A549 (cell line): Measurements from ENCODE around the gene DSCAML1. TPM values are rescaled to one million over a fixed set of nuclear protein-coding genes. Genes with fewer than 3 reads are reported as not detected.

Experiments used
- ATAC-seq, 2 experiments: fragments of 200-7000 bp in 1 of 2; fragments of >200 bp in 1 of 2; cut with Nextera tagmentation in 1 of 2; cut with Tn5 transposase in 1 of 2; 3 replicates each; pipeline versions ENCODE4 v1.8.0 to v1.9.1; 2018 to 2020; ENCODE audit warnings: mild to moderate bottlenecking in 1 of 2, moderate library complexity in 1 of 2
- CTCF ChIA-PET: fragments of 300-600 bp; sonication (Branson Sonifier 250); formaldehyde crosslinking; extraction: SDS; loops from one replicate; lab custom pipeline; 2021; ENCODE audit warnings: antibody characterized with exemption, inconsistent platforms; lab: Yijun Ruan, JAX
- POLR2A ChIA-PET: fragments of 350-600 bp; formaldehyde crosslinking; extraction: SDS; loops from one replicate; lab custom pipeline; 2021; ENCODE audit warnings: antibody characterized with exemption, inconsistent platforms; lab: Yijun Ruan, JAX
- DNase-seq, 2 experiments: peaks; one replicate each; pipeline versions ENCODE4 v3.0.0 to v3.0.0-alpha.2; 2011 to 2016; ENCODE audit warnings: low read depth in 1 of 2, low spot score in 1 of 2
- FAIRE-seq: peaks from 2 replicates; lab custom pipeline; 2011; peaks lifted over from hg19 to GRCh38; lab: Jason Lieb, UNC
- H3K27ac ChIP-seq, 2 experiments: fragments of >200 bp; sonication (Bioruptor Twin); formaldehyde crosslinking; 3 replicates each; pipeline ENCODE4 v1.5.1; 2016 to 2017
- H3K4me1 ChIP-seq: fragments of >200 bp; sonication (Bioruptor Twin); formaldehyde crosslinking; 3 replicates; pipeline ENCODE4 v1.6.1; 2016
- H3K4me2 ChIP-seq: fragments of >200 bp; sonication (Bioruptor Twin); formaldehyde crosslinking; 3 replicates; pipeline ENCODE4 v1.6.1; 2016
- H3K4me3 ChIP-seq: fragments of >200 bp; sonication (Bioruptor Twin); formaldehyde crosslinking; 3 replicates; pipeline ENCODE4 v1.5.1; 2016
- H3K9me3 ChIP-seq: fragments of >200 bp; sonication (Bioruptor Twin); formaldehyde crosslinking; 3 replicates; pipeline ENCODE4 v1.6.1; 2016
- CBX2 ChIP-seq: fragments of 200-600 bp; sonication (generic); IDR thresholded peaks from 2 replicates; pipeline ENCODE4 v1.6.1; 2016; ENCODE audit warnings: low read depth, mild to moderate bottlenecking, borderline replicate concordance
- CBX8 ChIP-seq: fragments of 200-600 bp; sonication (generic); IDR thresholded peaks from 2 replicates; pipeline ENCODE4 v1.6.1; 2016
- CEBPB ChIP-seq, 2 experiments: fragments of >200 bp in 1 of 2; sonication (Bioruptor Twin) in 1 of 2; formaldehyde crosslinking in 1 of 2; IDR thresholded peaks; 2 replicates each; pipeline ENCODE4 v1.6.1; 2012 to 2016
- CHD4 ChIP-seq: fragments of 200-600 bp; sonication (generic); IDR thresholded peaks from 2 replicates; pipeline ENCODE4 v1.6.1; 2016; ENCODE audit warnings: antibody characterized with exemption, mild to moderate bottlenecking, borderline replicate concordance
- CTCF ChIP-seq: fragments of >200 bp; sonication (Bioruptor Twin); formaldehyde crosslinking; IDR thresholded peaks from 3 replicates; pipeline ENCODE4 v1.5.1; 2016
- EHF ChIP-seq: fragments of 250-450 bp; sonication (Bioruptor Pico); IDR thresholded peaks from 2 replicates; pipeline ENCODE4 v1.5.0; 2020; ENCODE audit warnings: mild to moderate bottlenecking
- EHMT2 ChIP-seq: fragments of 200-600 bp; sonication (generic); IDR thresholded peaks from 2 replicates; pipeline ENCODE4 v1.6.1; 2016; ENCODE audit warnings: antibody characterized with exemption, low read depth, mild to moderate bottlenecking, moderate library complexity
- ELK1 ChIP-seq: fragments of 150-350 bp; IDR thresholded peaks from 2 replicates; pipeline ENCODE4 v1.6.1; 2014; ENCODE audit warnings: low read depth, mild to moderate bottlenecking, low read length
- EP300 ChIP-seq, 2 experiments: fragments of >200 bp; sonication (Bioruptor Twin); formaldehyde crosslinking; IDR thresholded peaks; 2 replicates in 1 of 2; 3 replicates in 1 of 2; pipeline ENCODE4 v1.6.1; 2016 to 2017
- FOXS1 ChIP-seq: fragments of 250-450 bp; sonication (Bioruptor Pico); IDR thresholded peaks from 2 replicates; pipeline ENCODE4 v1.5.0; 2020; ENCODE audit warnings: mild to moderate bottlenecking, moderate library complexity
- GATA3 ChIP-seq: IDR thresholded peaks from 2 replicates; pipeline ENCODE4 v1.6.1; 2012; ENCODE audit warnings: borderline replicate concordance
- HDAC2 ChIP-seq: fragments of 200-600 bp; sonication (generic); IDR thresholded peaks from 2 replicates; pipeline ENCODE4 v1.6.1; 2016
- HMGXB4 ChIP-seq: fragments of 250-450 bp; sonication (Bioruptor Pico); IDR thresholded peaks from 2 replicates; pipeline ENCODE4 v1.5.0; 2021; ENCODE audit warnings: mild to moderate bottlenecking, moderate library complexity, borderline replicate concordance
- HOXB5 ChIP-seq: fragments of 250-450 bp; sonication (Bioruptor Pico); IDR thresholded peaks from 2 replicates; pipeline ENCODE4 v1.5.0; 2020; ENCODE audit warnings: mild to moderate bottlenecking, moderate library complexity
- JUNB ChIP-seq: fragments of >200 bp; sonication (Bioruptor Twin); formaldehyde crosslinking; IDR thresholded peaks from 2 replicates; pipeline ENCODE4 v1.6.1; 2016
- KDM5A ChIP-seq: fragments of 200-600 bp; sonication (generic); IDR thresholded peaks from 2 replicates; pipeline ENCODE4 v1.6.1; 2016; ENCODE audit warnings: antibody characterized with exemption, mild to moderate bottlenecking
- MAFK ChIP-seq: fragments of 450-650 bp; IDR thresholded peaks from 2 replicates; pipeline ENCODE4 v1.6.1; 2014; ENCODE audit not compliant: partially characterized antibody
- MYC ChIP-seq: IDR thresholded peaks from 2 replicates; pipeline ENCODE4 v1.6.1; 2012; ENCODE audit warnings: mild to moderate bottlenecking, inconsistent platforms, low read length, improper control_type of control experiment, borderline replicate concordance
- NPAS2 ChIP-seq: fragments of 250-450 bp; sonication (Bioruptor Pico); IDR thresholded peaks from 2 replicates; pipeline ENCODE4 v1.8.0; 2022; ENCODE audit warnings: mild to moderate bottlenecking, moderate library complexity, borderline replicate concordance
- POLR2AphosphoS2 ChIP-seq: conservative IDR thresholded peaks from 2 replicates; pipeline ENCODE4 v1.6.1; 2012; ENCODE audit warnings: low read length, improper control_type of control experiment, inconsistent platforms
- RAD21 ChIP-seq, 2 experiments: fragments of >200 bp in 1 of 2; sonication (Bioruptor Twin) in 1 of 2; formaldehyde crosslinking in 1 of 2; IDR thresholded peaks in 1 of 2; conservative IDR thresholded peaks in 1 of 2; 2 replicates in 1 of 2; 3 replicates in 1 of 2; pipeline ENCODE4 v1.6.1; 2012 to 2018; ENCODE audit warnings: inconsistent platforms in 1 of 2
- RCOR1 ChIP-seq: fragments of 150-350 bp; IDR thresholded peaks from 2 replicates; pipeline ENCODE4 v1.6.1; 2014; ENCODE audit warnings: antibody characterized with exemption, low read length, low read depth
- RFX5 ChIP-seq: fragments of 450-650 bp; IDR thresholded peaks from 2 replicates; pipeline ENCODE4 v1.7.1; 2014; ENCODE audit warnings: antibody characterized with exemption, mild to moderate bottlenecking, moderate library complexity
- SREBF2 ChIP-seq: fragments of 450-650 bp; IDR thresholded peaks from 2 replicates; pipeline ENCODE4 v1.6.1; 2014; ENCODE audit warnings: mild to moderate bottlenecking, moderate library complexity
- TP53 ChIP-seq: fragments of 250-450 bp; sonication (Bioruptor Pico); IDR thresholded peaks from 2 replicates; pipeline ENCODE4 v1.5.0; 2021; ENCODE audit warnings: mild to moderate bottlenecking, moderate library complexity
- ZSCAN20 ChIP-seq: fragments of 250-450 bp; sonication (Bioruptor Pico); IDR thresholded peaks from 2 replicates; pipeline ENCODE4 v1.8.0; 2022; ENCODE audit warnings: mild to moderate bottlenecking, moderate library complexity
- WGBS: methylation state at CpG from one replicate; pipeline ENCODE4 v1.1.6; 2017; ENCODE audit errors: missing lambda C conversion rate; 5-methylcytosine and 5-hydroxymethylcytosine counted together
- polyA plus RNA-seq, 4 experiments: library from polyadenylated mRNA; depleted of rRNA in 3 of 4; stranded (reverse); fragments of >200 nt; fragmentation: RNase III in 1 of 4; extraction: RNeasy Plus Mini Kit Qiagen cat#74134 plus additional on column Dnase treatment in 1 of 4; gene quantifications; 2 replicates in 3 of 4; 3 replicates in 1 of 4; pipeline ENCODE4 v1.2.3, GENCODE V29; 2011 to 2017
- TF ChIP-seq, protein P1 (sequence below): fragments of 450-650 bp; IDR thresholded peaks from 2 replicates; pipeline ENCODE4 v1.6.1; 2014; ENCODE audit warnings: antibody characterized with exemption
- TF ChIP-seq, protein P2 (sequence below): fragments of 200-600 bp; sonication (generic); IDR thresholded peaks from 2 replicates; pipeline ENCODE4 v1.6.1; 2016; ENCODE audit warnings: antibody characterized with exemption, mild to moderate bottlenecking, moderate library complexity
- TF ChIP-seq, protein P3 (sequence below): IDR thresholded peaks from 2 replicates; pipeline ENCODE4 v1.6.1; 2012

The DSCAML1 gene
- polyA plus RNA-seq, 2 of the 4 experiments (the other 2 are of a cell fraction): 0.12 to 0.31 TPM

- Histone ChIP-seq H3K27ac (no peak overlapping the region), H3K4me2 (no peak overlapping the region), H3K4me3 (no peak overlapping the region), H3K9me3 (no peaks in the 10 kb centered on the region), H3K4me1 (no peaks in the 10 kb centered on the region)
- POLR2A ChIA-PET: no interaction called here
- no peak for TF ChIP-seq HDAC2
- TF ChIP-seq CHD4: no peak
- no peak for TF ChIP-seq RFX5
- no peak for TF ChIP-seq CTCF
- TF ChIP-seq, protein P1, sequence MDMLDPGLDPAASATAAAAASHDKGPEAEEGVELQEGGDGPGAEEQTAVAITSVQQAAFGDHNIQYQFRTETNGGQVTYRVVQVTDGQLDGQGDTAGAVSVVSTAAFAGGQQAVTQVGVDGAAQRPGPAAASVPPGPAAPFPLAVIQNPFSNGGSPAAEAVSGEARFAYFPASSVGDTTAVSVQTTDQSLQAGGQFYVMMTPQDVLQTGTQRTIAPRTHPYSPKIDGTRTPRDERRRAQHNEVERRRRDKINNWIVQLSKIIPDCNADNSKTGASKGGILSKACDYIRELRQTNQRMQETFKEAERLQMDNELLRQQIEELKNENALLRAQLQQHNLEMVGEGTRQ: no peak
- TF ChIP-seq RAD21 (conservative IDR thresholded peaks at IDR 0.05 in 1 of 2, IDR thresholded peaks at IDR 0.05 in 1 of 2): no peak
- TF ChIP-seq ELK1: no peak
- no peak for TF ChIP-seq RCOR1
- TF ChIP-seq, protein P2, sequence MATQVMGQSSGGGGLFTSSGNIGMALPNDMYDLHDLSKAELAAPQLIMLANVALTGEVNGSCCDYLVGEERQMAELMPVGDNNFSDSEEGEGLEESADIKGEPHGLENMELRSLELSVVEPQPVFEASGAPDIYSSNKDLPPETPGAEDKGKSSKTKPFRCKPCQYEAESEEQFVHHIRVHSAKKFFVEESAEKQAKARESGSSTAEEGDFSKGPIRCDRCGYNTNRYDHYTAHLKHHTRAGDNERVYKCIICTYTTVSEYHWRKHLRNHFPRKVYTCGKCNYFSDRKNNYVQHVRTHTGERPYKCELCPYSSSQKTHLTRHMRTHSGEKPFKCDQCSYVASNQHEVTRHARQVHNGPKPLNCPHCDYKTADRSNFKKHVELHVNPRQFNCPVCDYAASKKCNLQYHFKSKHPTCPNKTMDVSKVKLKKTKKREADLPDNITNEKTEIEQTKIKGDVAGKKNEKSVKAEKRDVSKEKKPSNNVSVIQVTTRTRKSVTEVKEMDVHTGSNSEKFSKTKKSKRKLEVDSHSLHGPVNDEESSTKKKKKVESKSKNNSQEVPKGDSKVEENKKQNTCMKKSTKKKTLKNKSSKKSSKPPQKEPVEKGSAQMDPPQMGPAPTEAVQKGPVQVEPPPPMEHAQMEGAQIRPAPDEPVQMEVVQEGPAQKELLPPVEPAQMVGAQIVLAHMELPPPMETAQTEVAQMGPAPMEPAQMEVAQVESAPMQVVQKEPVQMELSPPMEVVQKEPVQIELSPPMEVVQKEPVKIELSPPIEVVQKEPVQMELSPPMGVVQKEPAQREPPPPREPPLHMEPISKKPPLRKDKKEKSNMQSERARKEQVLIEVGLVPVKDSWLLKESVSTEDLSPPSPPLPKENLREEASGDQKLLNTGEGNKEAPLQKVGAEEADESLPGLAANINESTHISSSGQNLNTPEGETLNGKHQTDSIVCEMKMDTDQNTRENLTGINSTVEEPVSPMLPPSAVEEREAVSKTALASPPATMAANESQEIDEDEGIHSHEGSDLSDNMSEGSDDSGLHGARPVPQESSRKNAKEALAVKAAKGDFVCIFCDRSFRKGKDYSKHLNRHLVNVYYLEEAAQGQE: no peak
- no peak for TF ChIP-seq GATA3
- no peak for TF ChIP-seq FOXS1 (CRISPR knock-in tag)
- TF ChIP-seq EP300 (IDR thresholded peaks at IDR 0.05): no peak
- no peak for TF ChIP-seq CBX8
- TF ChIP-seq ZSCAN20 (CRISPR knock-in tag): no peak
- TF ChIP-seq CEBPB (IDR thresholded peaks at IDR 0.05): no peak
- TF ChIP-seq MAFK: no peak
- no peak for TF ChIP-seq EHF (CRISPR knock-in tag)
- CTCF ChIA-PET: no interaction called here
- DNase-seq: no peak
- 77% methylated on average over 9 of the region's 9 CpGs for WGBS
- ATAC-seq: no peak
- FAIRE-seq: no peak
Measured at GRCh38 chr11:117766026-117766425, 31.0 kb downstream of the DSCAML1 start.

GRCh38 chr11:117765068-117765467 lies 31.9 kb downstream of the DSCAML1 start:
- H3K4me3 ChIP-seq: no peak overlapping the region
- H3K27ac ChIP-seq: no peak overlapping the region
- H3K4me1 ChIP-seq: no peaks in the 10 kb centered on the region
- FAIRE-seq: no peak
- no peak for DNase-seq
- no peaks in the 10 kb centered on the region for H3K9me3 ChIP-seq
- WGBS: 40% methylated on average over 1 of the region's 5 CpGs
- no peak for ATAC-seq
- POLR2A ChIA-PET: no interaction called here
- CTCF ChIA-PET: no interaction called here
- H3K4me2 ChIP-seq: no peak overlapping the region
- TF ChIP-seq KDM5A (no peak), SREBF2 (no peak), ZSCAN20 (CRISPR knock-in tag) (no peak), JUNB (no peak), TP53 (no peak), HMGXB4 (CRISPR knock-in tag) (no peak), POLR2AphosphoS2 (no peak), CBX2 (no peak), HOXB5 (CRISPR knock-in tag) (no peak), RCOR1 (no peak), EHMT2 (no peak), MYC (no peak), NPAS2 (CRISPR knock-in tag) (no peak)
- TF ChIP-seq, protein P3, sequence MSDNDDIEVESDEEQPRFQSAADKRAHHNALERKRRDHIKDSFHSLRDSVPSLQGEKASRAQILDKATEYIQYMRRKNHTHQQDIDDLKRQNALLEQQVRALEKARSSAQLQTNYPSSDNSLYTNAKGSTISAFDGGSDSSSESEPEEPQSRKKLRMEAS: no peak
